Spleen (tissue), 7 donors: ENCODE results near the gene FAM131C.

Experiments used
- CTCF ChIP-seq, 11 experiments: fragments of 200-600 bp in 7 of 11; fragments of 450-650 bp in 4 of 11; sonication (generic) in 4 of 11; IDR thresholded peaks in 8 of 11; conservative IDR thresholded peaks in 3 of 11; 1 replicate in 7 of 11; 2 replicates in 4 of 11; pipeline versions ENCODE4 v1.4.0 to v1.8.0; 2016 to 2021; ENCODE audit warnings: antibody characterized with exemption in 11 of 11, inconsistent platforms in 4 of 11, mild to moderate bottlenecking in 1 of 11
- POLR2A ChIP-seq, 3 donors: fragments of 450-650 bp; IDR thresholded peaks; one replicate each; pipeline ENCODE4 v1.5.1; 2017; ENCODE audit warnings: antibody characterized with exemption in 3 of 3, mild to moderate bottlenecking in 1 of 3
- donor health status: DM: no; HTN: no; CAD: no; lungs with moderate emphysema.
- donor health status: DM: no; HTN: no; CAD: no.
- donor health status: DM: no; HTN: no; CAD: no.

DNA sequence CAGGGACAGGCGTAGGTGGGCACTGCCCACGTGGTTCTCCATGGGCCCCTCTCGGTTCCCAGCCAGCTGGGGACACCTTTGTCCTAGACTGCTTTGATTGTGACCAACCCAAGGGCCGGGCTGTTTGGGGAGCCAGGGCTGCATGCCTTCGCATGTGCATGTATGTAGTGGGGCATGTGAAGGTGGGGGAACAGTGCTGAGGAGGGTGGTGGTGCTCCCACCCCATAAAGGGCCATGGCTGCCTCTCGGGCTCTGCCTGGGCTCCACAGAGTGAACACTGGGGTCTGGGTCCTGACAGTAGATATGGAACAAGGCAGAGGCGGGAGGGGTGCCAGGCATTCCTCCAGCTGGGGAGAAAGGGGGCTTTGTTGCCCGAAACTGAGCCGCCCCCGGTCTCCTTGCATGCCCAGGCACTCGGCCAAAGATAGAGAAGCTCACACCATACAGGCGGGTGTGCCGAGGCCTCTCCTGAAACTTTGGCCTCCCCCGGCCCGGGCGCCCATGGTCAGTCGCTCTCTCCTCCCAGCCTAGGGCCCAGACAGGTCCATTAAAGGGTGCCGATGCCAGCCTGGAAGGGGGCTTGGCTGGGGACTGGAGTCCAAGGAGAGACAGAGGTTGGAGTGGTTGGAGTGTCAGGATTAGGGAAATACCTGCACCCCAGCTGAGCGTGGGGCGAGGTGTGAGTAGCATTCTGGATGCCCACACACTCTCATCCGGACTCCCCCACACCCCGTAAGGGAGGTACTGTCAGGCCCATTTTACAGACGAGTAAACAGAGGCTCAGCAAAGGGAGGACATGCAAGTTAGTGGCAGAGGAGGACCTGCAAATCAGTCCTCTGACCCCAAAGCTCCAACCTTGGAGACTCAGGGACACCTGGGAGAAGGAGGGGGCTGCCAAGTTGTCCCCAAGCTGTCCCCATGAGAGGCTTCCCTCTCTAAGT is 41.3 kb upstream of the FAM131C start:
- TF ChIP-seq CTCF (IDR thresholded peaks at IDR 0.05 in 8 of 11, conservative IDR thresholded peaks at IDR 0.05 in 3 of 11) (no peak), POLR2A (IDR thresholded peaks at IDR 0.05) (no peak)
